GM12874 (cell line): ENCODE data around the gene APOBEC3C.

ENCODE experiments used
- CTCF ChIP-seq: IDR thresholded peaks from 2 replicates; pipeline ENCODE4 v1.5.1; 2011; ENCODE audit warnings: low read depth, mild to moderate bottlenecking, control low read depth, low read length, moderate library complexity; ENCODE audit not compliant: insufficient read depth

APOBEC3C gene

GRCh38 chr22:39012533-39013511 lies 1.2 kb upstream of the APOBEC3C start:
- no peak for TF ChIP-seq CTCF

GRCh38 chr22:39016592-39016991 lies 2.5 kb downstream of the APOBEC3C start:
- no peak for TF ChIP-seq CTCF

- TF ChIP-seq CTCF, result no peak
Measured at GRCh38 chr22:39017596-39018365, 3.7 kb downstream of the APOBEC3C start.

GRCh38 chr22:39021552-39022250 lies 7.6 kb downstream of the APOBEC3C start:
- no peak for TF ChIP-seq CTCF

- TF ChIP-seq CTCF, result no peak
Measured at GRCh38 chr22:39024519-39025308, 10.7 kb downstream of the APOBEC3C start.

GRCh38 chr22:39026509-39027150 lies 12.6 kb downstream of the APOBEC3C start:
- TF ChIP-seq CTCF, result no peak
